Progenitor cell of endocrine pancreas (in vitro differentiated cells): Measurements from ENCODE around the gene ONECUT2. TPM values are rescaled to one million over a fixed set of nuclear protein-coding genes. Genes with fewer than 3 reads are reported as not detected.
"Not testable (repeated sequence)": the region's sequence is repeated elsewhere in the genome, so short reads cannot be mapped to it uniquely, and the experiment has no call there.

ENCODE experiments used
- DNase-seq: peaks from one replicate; pipeline ENCODE4 v3.0.0; 2021; ENCODE audit warnings: low spot score; ENCODE audit not compliant: unreplicated experiment
- H3K27ac Mint-ChIP-seq: 2 replicates; pipeline ENCODE4 v1.8.0; 2021; ENCODE audit warnings: mild to moderate bottlenecking, moderate library complexity, mixed read lengths
- H3K27me3 Mint-ChIP-seq: 2 replicates; pipeline ENCODE4 v1.8.0; 2021; ENCODE audit warnings: mixed read lengths
- H3K36me3 Mint-ChIP-seq: 2 replicates; pipeline ENCODE4 v1.8.0; 2022; ENCODE audit warnings: mixed read lengths; ENCODE audit not compliant: insufficient read depth
- H3K4me1 Mint-ChIP-seq: 2 replicates; pipeline ENCODE4 v1.8.0; 2021; ENCODE audit warnings: low read depth, mixed read lengths
- H3K4me3 Mint-ChIP-seq: 2 replicates; pipeline ENCODE4 v1.8.0; 2021; ENCODE audit warnings: low read depth, mild to moderate bottlenecking, moderate library complexity, mixed read lengths
- H3K9me3 Mint-ChIP-seq: 2 replicates; pipeline ENCODE4 v1.8.0; 2021; ENCODE audit warnings: low read depth, mixed read lengths
- CTCF ChIP-seq: fragments of 200-600 bp; sonication (generic); IDR thresholded peaks from one replicate; pipeline ENCODE4 v1.5.0; 2021; ENCODE audit warnings: antibody characterized with exemption, mild to moderate bottlenecking; ENCODE audit not compliant: unreplicated experiment
- total RNA-seq: library from RNA; stranded (reverse); gene quantifications from 2 replicates; pipeline ENCODE4 v1.2.1, GENCODE V29; 2021

ONECUT2 gene
- total RNA-seq, 1 donor from 2014 or later = 92.2 TPM

GRCh38 chr18:57505231-57505630 lies 70.1 kb downstream of the ONECUT2 start:
- Mint-ChIP-seq H3K27ac (no peak overlapping the region), H3K4me3 (no peak overlapping the region), H3K9me3 (no peaks in the 10 kb centered on the region), H3K27me3 (peaks cover 4% of the 10 kb centered on the region), H3K4me1 (peaks cover 3% of the 10 kb centered on the region), H3K36me3 (no peaks in the 10 kb centered on the region)
- no peak for TF ChIP-seq CTCF
- DNase-seq = no peak

GRCh38 chr18:57516056-57516455 lies 80.9 kb downstream of the ONECUT2 start:
- H3K4me1 Mint-ChIP-seq = peaks cover 2% of the 10 kb centered on the region
- DNase-seq = no peak
- H3K9me3 Mint-ChIP-seq = peaks cover 6% of the 10 kb centered on the region

GRCh38 chr18:57518533-57518932 lies 83.4 kb downstream of the ONECUT2 start:
- H3K4me1 Mint-ChIP-seq = no peaks in the 10 kb centered on the region
- no peak overlapping the region for H3K4me3 Mint-ChIP-seq
- H3K27ac Mint-ChIP-seq = no peak overlapping the region
- TF ChIP-seq CTCF = no peak
- H3K9me3 Mint-ChIP-seq = peaks cover 6% of the 10 kb centered on the region
- no peak for DNase-seq
- H3K36me3 Mint-ChIP-seq = no peaks in the 10 kb centered on the region
- no peaks in the 10 kb centered on the region for H3K27me3 Mint-ChIP-seq

More at GRCh38 chr18:57516056-57516455, 80.9 kb downstream of the ONECUT2 start:
- no peak overlapping the region for H3K4me3 Mint-ChIP-seq
- TF ChIP-seq CTCF = no peak
- H3K36me3 Mint-ChIP-seq = no peaks in the 10 kb centered on the region
- H3K27me3 Mint-ChIP-seq = no peaks in the 10 kb centered on the region
- no peak overlapping the region for H3K27ac Mint-ChIP-seq

GRCh38 chr18:57519668-57520424 lies 84.7 kb downstream of the ONECUT2 start:
- no peak for TF ChIP-seq CTCF
- DNase-seq = no peak
- H3K4me3 Mint-ChIP-seq = no peak overlapping the region

GRCh38 chr18:57522348-57522747 lies 87.2 kb downstream of the ONECUT2 start:
- H3K4me1 Mint-ChIP-seq, H3K4me3 Mint-ChIP-seq, H3K9me3 Mint-ChIP-seq: not testable (repeated sequence)

More at GRCh38 chr18:57519668-57520424, 84.7 kb downstream of the ONECUT2 start:
- Mint-ChIP-seq H3K4me1 (no peaks in the 10 kb centered on the region), H3K36me3 (no peaks in the 10 kb centered on the region), H3K27ac (no peak overlapping the region), H3K9me3 (peaks cover 3% of the 10 kb centered on the region), H3K27me3 (no peaks in the 10 kb centered on the region)

More at GRCh38 chr18:57522348-57522747, 87.2 kb downstream of the ONECUT2 start:
- H3K36me3 Mint-ChIP-seq, DNase-seq, H3K27me3 Mint-ChIP-seq, H3K27ac Mint-ChIP-seq: not testable (repeated sequence)
